Measurements from ENCODE around the gene ELFN1. TPM values are rescaled to one million over a fixed set of nuclear protein-coding genes. Genes with fewer than 3 reads are reported as not detected.
A peak's percentile ranks its signal among the peaks of the same experiment; 100 is the strongest.

Gene ELFN1
- total and polyA plus RNA-seq, 9 of the 15 experiments (the other 6 are each of a cell fraction or from before 2014, with no cell fraction given) = 0.04 to 0.64 (median 0.18) TPM; not detected in 2

- Histone ChIP-seq H3K27me3 (ENCODE audit: control insufficient read depth in 2 of 2, insufficient read depth in 2 of 2, low read length in 2 of 2) (peaks cover 22 to 50% of the 10 kb centered on the region in 2 experiments; a peak in 3 of 5 replicates), H2AFZ (ENCODE audit: low read depth, low read length) (no peak overlapping the region), H4K20me1 (replicated peaks; ENCODE audit: control insufficient read depth, insufficient read depth, low read length) (peaks cover 4% of the 10 kb centered on the region; the same call in 1 of the 2 replicates), H3K4me2 (ENCODE audit: insufficient read depth, low read length) (no peak overlapping the region), H3K27ac (ENCODE audit: extremely low read depth, low read depth, low read length) (no peak overlapping the region), H3K36me3 (ENCODE audit: control insufficient read depth, insufficient read depth, low read length) (peaks cover 16% of the 10 kb centered on the region; the same call in 1 of the 3 replicates), H3K9me1 (ENCODE audit: control insufficient read depth, insufficient read depth, low read length) (no peaks in the 10 kb centered on the region), H3K9ac (ENCODE audit: insufficient read depth in 1 of 2, low read depth in 2 of 2, low read length in 2 of 2) (peak overlapping the region in 1 of 2 experiments; percentile 36; a peak in 1 of 4 replicates), H3K4me1 (replicated peaks in 1 of 2; ENCODE audit: control insufficient read depth in 2 of 2, insufficient read depth in 2 of 2, low read length in 2 of 2) (peaks cover 2 to 50% of the 10 kb centered on the region in 2 experiments; a peak in 3 of 5 replicates), H3K9me3 (replicated peaks; ENCODE audit: control insufficient read depth, insufficient read depth, low read depth, low read length) (no peaks in the 10 kb centered on the region), H3K4me3 (no peak overlapping the region), H3K79me2 (ENCODE audit: control insufficient read depth, insufficient read depth, low read length) (peaks cover 5% of the 10 kb centered on the region)
- ATAC-seq = no peak
- POLR2A ChIA-PET = interaction anchor here (0.6 kb wide), 1 partner anchor 23 kb away, joined by 3 read pairs; no protein-coding TSS in a partner anchor
- no TSS peak for BruUV-seq (replicated peaks)
- 3% methylated on average over 9 of the region's 9 CpGs for WGBS (ENCODE audit: insufficient coverage, low coverage, missing lambda C conversion rate)
- intact Hi-C loops (cut with micrococcal nuclease) = no loop called here
- CTCF ChIA-PET (ENCODE audit: low intra/inter-chr PET ratio) = no interaction called here
- no peak for FAIRE-seq
- in situ Hi-C loops (cut with MboI) = no loop called here
- TF ChIP-seq E4F1 (CRISPR knock-in tag; IDR thresholded peaks at IDR 0.05; ENCODE audit: borderline replicate concordance) (no peak), ZNF695 (CRISPR knock-in tag; IDR thresholded peaks at IDR 0.05) (no peak), ZNF263 (CRISPR knock-in tag; IDR thresholded peaks at IDR 0.05; ENCODE audit: borderline replicate concordance) (peak; percentile 55), NR2C2 (CRISPR knock-in tag; IDR thresholded peaks at IDR 0.05) (no peak), NR2C2 (tag; IDR thresholded peaks at IDR 0.05) (no peak), SNAPC5 (CRISPR knock-in tag; IDR thresholded peaks at IDR 0.05) (no peak), FOXJ3 (CRISPR knock-in tag; IDR thresholded peaks at IDR 0.05) (no peak)
- no peak for DNase-seq (ENCODE audit: extremely low read depth in 1 of 4, low spot score in 3 of 4)
These were observed 66.4 kb downstream of the ELFN1 start for GRCh38 chr7:1736484-1736817.
